Measurements from ENCODE around the gene CD109.
A peak's percentile ranks its signal among the peaks of the same experiment; 100 is the strongest.

The CD109 gene

DNA sequence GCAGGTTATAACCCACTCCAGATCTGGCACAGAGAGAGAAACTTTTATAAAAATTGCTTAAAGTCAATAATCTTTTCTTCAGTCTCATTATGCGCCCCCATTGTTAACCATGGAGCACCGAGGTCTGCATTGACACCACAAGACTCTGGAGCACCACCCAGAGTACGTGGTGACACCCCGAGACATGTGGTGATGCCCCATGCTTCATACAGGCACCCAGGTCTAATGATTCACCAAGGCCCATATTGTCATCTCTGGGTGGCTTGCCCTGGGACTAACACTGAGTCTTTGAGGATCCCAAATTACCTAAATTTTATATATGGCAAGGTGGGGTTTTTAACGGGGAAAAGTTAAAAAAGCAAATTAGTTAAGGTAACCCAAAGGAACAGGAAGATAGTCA, 31.1 kb downstream of the CD109 start:
- no peak for DNase-seq (ENCODE audit: low read depth in 3 of 3)

DNA sequence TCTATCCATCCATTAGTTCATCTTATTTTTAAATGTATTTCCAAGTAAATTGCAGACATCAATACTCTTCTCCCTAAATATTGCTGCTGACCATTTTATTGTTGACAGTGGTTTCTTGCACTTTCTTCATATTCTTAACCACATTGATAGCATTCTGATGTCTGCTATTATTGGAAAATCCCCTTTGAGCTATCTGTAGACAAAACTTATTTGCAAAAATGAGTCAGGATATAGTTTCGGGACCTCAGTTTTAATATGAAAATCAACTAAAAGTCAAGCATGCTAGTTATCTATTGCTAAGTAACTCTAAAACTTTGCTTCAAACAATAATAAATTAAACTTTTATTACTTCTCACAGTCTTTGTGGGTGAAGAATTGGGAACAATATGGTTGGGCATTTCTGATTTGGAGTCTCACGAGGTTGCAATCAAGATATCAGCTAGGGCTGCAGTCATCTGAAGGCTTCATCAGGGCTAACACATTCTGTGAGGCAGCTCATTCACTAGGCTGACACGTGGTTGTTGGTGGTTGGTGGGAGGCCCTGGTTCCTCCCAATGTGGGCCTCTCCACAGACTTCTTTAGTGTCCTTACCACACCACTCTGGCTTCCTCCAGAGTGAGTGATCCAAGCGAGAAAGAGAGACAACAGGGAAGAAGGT, 32.7 kb downstream of the CD109 start:
- peak in 1 of 3 experiments; percentile 49 for DNase-seq (ENCODE audit: low read depth in 3 of 3)

DNA sequence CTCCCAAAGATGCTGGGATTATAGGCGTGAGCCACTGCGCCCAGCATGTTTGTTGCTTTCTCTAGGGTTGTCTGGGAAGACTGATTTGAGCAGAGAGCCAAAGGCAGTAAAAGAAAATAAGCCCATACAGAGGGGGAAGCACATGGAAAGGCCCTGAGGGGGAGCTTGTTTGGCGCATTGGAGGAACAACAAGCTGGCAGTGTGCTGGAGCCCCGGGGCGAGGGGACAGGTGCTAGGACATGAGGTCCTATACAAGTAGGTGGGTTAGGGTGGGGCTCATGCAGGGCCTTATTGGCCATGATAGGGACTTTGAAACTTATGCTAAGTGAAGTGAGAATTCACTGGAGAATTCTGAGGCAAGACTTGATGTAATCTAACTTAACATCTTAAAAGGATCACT, 35.3 kb downstream of the CD109 start:
- DNase-seq (ENCODE audit: low read depth in 3 of 3), result no peak

DNA sequence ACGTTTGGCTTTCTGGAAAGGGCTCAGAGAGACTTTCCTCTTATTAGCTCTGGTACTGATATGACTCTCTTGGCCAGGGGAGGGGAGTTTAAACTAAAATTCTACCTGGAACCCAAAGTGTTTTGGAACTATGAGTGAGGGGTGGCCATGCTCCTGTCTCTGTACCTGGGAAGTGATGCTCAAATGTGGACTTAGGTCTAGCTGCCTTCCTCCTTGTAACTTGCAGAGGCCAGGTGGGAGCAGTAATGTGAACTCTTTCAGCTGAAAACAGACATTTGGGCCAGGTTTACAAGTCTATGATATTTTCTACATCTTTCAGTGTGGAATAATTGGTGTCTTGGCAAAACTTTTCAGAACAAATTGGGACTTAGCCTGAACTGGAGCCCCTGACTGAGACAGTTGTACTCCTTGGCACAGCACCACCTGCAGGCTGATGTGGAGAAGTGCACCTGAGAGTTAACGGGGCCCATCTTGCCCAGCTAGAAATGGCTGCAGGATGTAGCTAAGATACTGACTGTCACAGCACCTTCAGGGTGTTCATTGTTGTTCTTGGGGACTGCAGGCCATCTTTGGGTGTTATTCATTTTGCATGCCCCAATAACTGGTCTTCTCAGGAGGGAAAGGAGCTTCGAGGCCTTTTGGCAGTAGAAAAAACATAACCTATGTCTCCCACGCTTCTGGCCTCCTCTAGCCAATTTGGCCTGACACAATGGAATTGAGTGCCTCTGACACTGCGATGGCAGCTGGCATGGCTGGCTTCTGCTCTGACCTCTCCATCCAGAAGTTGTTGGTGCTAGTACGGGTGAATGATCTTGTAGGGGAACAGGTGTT, 37.1 kb downstream of the CD109 start:
- peak; percentile 54 to 65 (median 54) for DNase-seq (ENCODE audit: low read depth in 3 of 3)

DNA sequence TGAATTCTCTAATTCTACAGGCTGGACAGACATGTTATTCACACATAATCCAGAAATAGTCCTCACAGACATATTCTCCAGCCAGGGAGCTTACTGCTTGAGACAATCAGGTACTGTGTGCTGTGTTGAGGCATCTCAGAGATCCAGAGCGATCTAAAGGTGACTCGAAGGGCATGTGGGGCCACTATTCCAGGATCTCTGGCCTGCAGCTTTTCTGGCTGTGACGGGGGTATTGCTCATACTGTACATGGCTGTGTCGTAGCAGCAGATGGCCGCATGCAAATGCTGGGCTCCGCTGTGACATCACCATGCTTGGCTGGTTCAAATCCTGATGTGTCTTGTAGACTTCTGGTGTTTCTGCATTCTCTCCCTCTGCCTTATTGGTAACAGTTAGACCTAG, 37.8 kb downstream of the CD109 start:
- DNase-seq (ENCODE audit: low read depth in 3 of 3), result no peak

DNA sequence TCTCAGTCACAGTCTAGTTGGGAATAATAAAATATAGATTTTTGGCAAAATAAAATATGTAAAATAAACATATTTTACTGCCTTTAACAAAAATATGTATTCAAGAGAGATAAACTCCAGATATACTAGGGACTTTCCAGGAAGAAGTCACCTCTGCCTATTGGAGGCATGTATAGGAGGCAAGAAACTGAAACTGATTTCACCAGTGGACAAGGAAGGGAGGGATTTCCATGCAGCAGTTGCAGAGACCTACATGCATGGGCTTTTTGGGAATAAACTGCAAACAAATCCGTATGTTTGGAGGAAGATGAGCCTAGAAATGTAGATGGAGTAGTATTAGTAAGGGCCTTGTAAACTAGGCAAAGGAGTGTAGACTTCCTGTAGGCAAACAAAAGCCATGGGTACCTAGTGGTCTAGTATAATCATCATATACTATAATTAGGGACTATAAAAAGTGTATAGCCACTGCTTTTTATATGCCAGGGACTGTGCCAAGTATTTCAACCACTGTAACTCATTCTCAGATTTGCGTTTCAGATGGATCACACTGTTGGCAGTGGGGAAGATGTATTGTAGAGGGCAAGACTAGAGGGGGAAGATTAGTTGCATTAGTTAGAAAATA, 38.9 kb downstream of the CD109 start:
- no peak for DNase-seq (ENCODE audit: low read depth in 3 of 3)

DNA sequence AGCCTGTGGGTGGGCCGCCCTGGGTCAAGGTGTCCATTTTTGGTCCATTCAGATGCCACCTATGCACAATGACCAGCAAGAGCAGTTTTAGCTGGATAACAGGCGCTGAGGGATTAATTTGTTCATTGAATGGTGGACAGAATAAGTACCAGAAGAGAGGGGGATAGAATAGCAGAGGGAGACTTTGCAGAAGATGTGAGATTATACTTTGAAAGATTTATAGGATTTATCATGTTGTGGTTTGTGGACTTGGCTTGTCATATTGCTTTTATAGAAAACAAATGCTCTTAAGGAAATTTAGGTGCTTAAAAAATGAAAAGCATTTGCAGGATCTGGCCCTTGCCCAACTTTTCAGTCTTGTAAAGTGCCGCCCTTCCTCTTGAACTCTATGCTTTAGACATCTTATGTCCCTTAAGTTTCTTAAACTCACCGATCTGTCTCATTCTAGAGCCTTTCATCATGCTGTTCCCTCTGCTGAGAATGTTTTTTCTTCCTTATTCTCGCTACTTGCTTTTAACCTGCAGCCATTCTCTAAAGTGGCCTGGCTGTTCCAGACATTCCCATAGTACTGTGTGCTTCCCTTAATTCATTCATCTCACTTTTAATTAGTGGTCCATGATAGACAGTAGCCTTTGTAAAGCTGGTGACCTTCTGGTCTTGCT, 42.5 kb downstream of the CD109 start:
- DNase-seq (ENCODE audit: low read depth in 3 of 3), result no peak

DNA sequence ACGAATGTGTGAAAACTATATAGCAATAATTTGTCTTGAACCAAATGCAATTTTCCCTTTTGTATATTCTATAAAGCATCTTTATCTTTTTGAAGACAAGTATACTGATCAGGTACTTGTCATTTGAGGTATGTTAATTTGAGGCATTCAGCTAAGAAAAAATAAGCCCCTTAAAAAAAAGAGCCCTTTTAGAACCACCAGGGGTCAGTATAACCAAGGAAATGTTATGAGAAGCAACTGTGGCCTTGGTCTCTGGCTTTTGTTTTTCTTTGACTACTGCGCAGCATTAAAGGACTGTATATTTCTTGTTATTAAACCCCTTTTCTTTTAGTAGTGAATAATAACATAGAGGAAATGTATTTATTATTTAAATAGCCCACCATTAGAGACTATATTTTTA, 43.1 kb downstream of the CD109 start:
- no peak for DNase-seq (ENCODE audit: low read depth in 3 of 3)

DNA sequence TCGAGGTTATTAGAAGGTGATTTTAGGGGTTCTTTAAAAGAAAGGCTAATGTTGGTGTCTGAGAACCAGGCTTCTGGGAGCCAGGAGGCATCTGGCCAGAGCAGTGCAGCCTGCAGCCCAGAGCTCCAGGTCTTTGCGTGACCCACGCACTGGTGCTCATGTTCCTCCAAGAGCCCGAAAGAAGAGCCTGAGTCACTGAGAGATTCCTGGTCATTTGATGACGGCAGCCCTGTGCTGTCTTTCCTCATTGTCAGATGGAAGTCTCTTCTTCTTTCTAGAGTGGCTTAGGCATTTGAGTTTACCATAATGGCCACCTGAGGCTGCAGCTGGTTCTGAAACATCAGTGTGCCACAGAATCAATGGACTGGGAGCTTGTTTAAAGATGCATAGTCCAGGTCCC, 46.4 kb downstream of the CD109 start:
- DNase-seq (ENCODE audit: low read depth in 3 of 3), result no peak

DNA sequence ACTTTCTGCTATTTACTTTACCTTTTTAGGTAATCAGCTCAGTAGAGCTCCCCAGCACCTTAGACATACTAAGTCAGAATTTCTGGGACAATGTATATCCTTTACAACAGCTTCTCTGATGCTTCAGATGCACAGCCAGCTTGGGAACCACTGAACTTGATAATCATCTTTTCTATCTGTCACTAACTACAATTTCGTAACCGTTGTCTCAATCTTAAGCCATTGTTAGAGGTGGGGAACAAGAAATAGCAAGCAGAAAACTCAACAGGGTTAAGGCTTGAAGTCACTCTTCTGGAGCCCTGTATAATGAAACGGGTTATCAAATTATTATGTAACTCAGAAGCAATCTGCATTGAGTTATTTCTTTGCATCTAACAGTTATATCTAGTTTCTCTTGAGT, 47.1 kb downstream of the CD109 start:
- DNase-seq (ENCODE audit: low read depth in 3 of 3), result no peak

DNA sequence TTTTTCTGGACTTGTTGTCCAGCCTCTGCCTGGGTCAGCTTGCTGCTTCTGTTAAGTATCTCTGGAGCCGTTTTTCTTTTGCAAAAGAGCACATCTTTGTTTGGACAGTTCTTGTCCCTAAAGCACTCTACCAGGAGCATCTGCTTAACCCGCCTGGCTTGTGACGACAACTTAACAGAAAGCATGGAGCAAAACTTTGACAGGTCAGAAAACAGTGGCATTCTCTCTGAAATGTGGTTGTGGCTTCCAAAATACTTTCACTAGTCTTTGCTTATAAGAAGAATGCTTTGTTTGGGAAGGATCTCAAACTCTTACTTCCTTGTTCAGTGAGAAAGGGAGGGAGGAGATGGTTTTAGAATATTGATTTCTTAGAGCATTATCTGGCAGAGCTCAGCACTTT, 47.6 kb downstream of the CD109 start:
- no peak for DNase-seq (ENCODE audit: low read depth in 3 of 3)

DNA sequence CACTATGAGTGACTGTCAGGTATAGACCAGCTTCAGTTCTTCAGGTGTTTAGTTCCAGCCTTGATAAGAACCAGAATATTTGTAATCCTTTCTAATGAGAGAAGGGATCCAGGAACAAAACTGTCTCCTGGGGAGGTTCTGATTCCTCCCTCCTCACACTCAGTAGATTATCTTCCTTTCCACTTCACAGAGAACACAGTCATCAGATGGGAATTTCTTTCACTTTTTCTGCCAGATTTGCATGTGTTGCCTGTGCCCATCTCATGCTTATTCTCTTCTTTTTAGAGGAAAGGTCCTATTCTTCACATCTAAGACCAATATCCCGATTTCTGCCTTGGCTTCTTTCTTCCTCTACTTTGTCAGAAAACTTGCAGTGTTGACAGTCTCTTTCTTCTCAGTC, 50.8 kb downstream of the CD109 start:
- DNase-seq (ENCODE audit: low read depth in 3 of 3), result no peak

DNA sequence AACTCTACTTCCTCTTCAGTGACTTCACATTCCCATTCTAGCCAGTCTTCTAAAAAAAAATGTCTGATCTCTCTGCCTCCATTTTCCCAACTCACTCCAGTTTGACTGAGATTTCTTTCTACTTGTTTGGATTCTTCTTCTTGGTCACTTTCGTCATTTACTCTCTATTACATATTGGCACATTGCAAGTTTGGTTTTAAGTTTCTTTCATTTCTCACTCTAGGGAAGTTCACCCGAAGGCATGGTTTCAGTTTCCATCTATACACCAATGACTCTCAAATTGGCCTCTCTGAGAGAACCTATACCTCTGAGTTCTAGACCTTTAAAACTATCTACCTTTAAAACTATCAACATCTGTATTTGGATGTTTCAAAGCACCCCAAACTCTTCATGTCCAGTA, 51.3 kb downstream of the CD109 start:
- DNase-seq (ENCODE audit: low read depth in 3 of 3), result no peak

DNA sequence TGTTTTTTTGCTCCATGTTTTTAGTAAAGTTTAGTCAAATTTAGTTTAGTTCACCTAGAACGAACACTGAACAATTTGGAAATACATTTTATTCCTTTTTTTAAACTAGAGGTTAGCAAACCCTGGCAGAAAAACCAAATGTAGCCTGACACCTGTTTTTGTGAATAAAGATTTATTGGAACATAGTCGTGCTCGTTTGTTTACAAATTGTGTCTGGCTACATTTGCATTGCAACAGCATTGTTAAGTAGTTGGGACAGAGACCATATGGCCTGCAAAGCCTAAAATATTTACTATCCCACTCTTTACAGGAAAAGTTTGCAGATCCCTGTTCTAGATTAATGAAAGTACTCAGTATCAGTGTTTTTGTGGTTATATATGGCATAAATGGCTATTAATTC, 56.9 kb downstream of the CD109 start:
- DNase-seq (ENCODE audit: low read depth in 3 of 3), result no peak

DNA sequence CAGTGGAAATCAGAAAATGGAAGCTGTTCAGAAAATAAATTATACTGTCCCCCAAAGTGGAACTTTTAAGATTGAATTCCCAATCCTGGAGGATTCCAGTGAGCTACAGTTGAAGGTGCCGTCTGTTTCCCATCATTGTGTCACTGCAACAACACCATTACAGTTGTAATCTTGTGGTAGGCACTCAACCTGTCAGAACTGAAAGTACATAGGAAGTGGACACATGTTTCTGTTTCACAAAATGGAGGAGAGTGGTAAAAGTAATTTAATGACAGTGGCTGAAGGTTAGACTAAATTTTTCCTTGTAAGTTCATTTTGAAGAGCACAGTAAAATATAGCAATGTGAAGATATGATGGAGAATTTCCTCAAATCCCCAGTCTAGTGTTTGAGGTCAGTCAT, 70.0 kb downstream of the CD109 start:
- no peak for DNase-seq (ENCODE audit: low read depth in 3 of 3)

DNA sequence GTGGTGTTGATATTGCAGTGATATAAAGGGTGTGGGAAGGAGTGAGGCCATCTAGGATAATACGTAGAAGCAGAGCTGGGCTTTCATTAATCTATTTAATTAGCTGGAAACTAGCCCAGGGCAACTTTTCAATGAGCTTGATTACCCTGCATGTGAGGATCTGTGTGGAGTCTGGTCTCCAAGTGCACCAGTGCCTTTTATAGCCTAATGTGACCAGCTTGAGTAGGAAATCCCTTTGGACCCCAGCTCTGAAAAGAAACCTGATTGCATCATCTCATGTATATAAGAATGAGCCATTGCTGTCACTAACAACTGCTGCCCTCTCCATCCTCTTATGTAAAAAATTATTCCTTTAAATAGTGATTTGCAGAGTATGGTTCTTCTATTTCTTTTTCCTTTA, 72.6 kb downstream of the CD109 start:
- DNase-seq (ENCODE audit: low read depth in 3 of 3), result no peak

DNA sequence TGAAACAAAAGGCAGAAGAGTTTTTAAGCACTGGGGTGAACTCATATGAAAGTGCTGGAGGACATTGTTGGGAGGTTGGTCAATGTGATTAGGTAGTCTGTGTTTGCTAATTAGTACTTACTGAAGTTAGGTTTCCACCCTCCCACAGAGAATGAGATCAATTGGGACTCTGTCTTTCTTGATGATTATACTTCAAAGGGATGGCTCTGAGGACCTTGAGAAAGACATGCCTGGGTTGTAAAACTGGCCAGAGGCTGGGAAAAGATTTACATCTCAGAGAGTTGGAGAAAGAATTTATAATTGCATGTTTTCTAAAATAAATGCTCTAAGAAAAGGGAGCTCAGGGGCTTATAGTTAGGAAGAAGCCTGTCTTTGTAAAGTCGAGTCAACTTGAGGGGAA, 74.0 kb downstream of the CD109 start:
- no peak for DNase-seq (ENCODE audit: low read depth in 3 of 3)

DNA sequence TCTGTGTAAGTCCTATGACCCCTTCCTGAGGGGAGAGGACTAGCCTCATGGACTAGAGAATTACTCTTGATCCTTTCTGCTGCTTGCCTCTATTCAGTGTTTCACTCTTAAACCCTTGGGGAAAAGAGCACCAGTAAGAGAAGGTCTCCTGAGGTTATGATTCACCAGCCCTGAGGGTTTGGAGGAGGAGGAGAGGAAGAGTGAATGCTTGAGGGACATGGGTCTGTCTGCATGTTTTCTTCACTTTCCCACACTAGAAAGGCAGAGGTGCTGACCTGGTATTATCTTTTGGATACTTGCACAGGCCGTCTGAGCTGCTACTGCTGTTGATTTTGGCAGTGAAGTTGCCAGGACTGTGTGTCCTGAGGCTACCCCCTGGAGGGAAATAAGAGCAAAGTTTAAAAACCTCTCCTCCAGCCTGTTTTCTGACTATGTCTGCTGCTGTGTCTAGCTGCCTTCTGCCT, 78.3 kb downstream of the CD109 start:
- DNase-seq (ENCODE audit: low read depth in 3 of 3), result no peak

DNA sequence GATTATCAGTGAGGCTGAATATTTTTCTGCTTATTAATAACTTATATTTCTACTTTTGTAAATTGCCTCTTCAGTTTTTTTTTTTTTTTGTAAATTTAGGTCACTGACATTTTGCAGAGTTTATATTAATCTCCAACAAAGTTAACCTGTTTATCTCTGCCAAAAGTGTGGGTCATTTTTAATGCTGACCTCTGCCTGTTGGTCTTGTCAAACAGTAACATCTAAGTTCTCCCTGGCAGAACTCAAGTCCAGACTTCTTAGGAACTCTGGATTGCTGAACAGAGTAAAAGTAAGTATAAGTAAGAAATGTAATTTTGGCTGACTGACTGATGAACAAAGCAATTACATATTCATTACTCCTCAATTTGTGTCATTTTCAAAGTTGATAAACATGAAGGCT, 83.9 kb downstream of the CD109 start:
- DNase-seq (ENCODE audit: low read depth in 3 of 3), result no peak

DNA sequence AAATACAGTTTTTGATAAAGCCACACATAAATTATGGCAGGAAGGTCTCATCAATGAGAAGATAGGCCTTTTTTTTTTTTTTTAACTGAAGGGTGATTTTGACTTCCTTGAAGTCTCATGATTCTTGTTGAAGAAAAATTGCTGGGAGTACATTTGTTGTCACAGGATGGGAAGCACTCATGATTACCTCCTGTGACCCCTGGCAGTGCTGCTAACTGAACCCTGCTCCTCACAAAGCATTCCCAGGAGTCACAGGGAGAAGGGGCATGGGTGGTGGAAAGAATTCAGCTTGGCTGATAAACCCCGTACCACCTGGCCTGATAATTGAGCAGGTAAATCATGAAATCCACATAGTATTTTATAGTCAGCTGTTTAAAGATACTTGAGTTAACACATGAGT, 86.9 kb downstream of the CD109 start:
- no peak for DNase-seq (ENCODE audit: low read depth in 3 of 3)

DNA sequence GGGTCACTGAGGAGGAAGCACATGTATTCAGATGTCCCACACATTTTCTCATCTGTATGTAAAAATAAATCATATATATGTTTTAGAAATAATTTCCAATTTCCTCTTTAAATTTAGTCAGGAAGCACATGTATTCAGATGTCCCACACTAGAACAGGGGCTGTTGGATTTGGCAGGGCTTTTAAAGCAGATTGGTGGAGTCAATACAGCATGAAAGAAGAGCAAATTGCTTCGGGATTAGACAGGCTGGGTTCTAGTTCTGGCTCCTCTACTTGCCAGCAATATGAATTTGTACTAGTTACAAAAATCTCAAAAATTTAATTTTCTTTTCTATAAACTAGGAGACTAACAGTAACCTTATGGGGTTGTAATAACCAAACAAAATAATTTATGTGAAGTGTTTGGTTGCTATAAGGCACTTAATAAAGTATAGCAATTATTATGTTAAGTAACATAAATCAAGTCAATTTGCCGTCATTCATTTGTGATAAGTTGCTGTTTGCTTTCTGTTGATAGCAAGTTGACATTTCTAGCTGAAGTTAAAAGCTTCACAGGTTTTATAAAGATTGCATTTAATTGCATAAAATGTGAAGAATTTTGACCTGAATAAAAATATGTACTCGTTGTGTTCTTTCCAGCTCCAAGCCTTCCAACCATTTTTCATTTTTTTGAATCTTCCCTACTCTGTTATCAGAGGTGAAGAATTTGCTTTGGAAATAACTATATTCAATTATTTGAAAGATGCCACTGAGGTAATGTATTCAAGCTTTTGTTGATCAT, 88.9 kb downstream of the CD109 start:
- no peak for DNase-seq (ENCODE audit: low read depth in 3 of 3)

DNA sequence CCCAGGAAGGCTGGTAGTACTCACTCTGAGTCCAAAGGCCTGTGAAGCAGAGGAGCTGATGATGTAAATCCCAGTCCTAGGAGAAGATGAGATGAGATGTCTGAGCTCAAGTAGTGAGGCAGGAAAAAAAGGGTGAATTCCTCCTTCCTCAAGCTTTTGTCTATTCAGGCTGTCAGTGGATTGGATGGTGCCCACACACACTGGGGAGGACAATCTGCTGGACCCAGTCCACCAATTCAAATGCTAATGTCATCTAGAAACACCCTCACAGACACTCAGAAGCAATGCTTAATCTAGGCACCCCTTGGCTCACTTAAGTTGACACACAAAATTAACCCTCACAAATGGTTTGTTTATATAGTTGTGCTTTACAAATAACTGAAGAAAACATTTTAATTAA, 94.6 kb downstream of the CD109 start:
- DNase-seq (ENCODE audit: low read depth in 3 of 3), result no peak

All from stimulated activated CD4-positive, alpha-beta T cell treated with anti-CD3 and anti-CD28 coated beads, TNF-alpha, amount 100 ng/mL, for 24 hours (primary cell).